HCT116 (cell line): Measurements from ENCODE around the gene CCSAP. TPM values are rescaled to one million over a fixed set of nuclear protein-coding genes. Genes with fewer than 3 reads are reported as not detected.

Experiments
- ATAC-seq: fragments of 200-7000 bp; cut with Tn5 transposase; 2 replicates; pipeline ENCODE4 v1.9.1; 2020; ENCODE audit warnings: mild to moderate bottlenecking, moderate library complexity
- BruUV-seq: library from RNA; stranded (reverse); fragments of 400-500 nt; replicated peaks from 2 replicates; lab custom pipeline; 2021; lab: Mats Ljungman, UMichigan
- CTCF ChIA-PET: fragments of 300-600 bp; sonication (Branson Sonifier 250); formaldehyde crosslinking; loops from one replicate; lab custom pipeline; 2021; ENCODE audit warnings: antibody characterized with exemption; lab: Charles Lee
- POLR2A ChIA-PET: fragments of 300-600, 350-600 bp; sonication (Branson Sonifier 250); formaldehyde crosslinking; loops from one replicate; lab custom pipeline; 2021; ENCODE audit warnings: antibody characterized with exemption; lab: Charles Lee
- RAD21 ChIA-PET, 2 experiments: fragments of 300-600 bp; sonication (Branson Sonifier 250); formaldehyde crosslinking; loops; one replicate each; lab custom pipeline; 2023; ENCODE audit warnings: low total read pairs in 2 of 2; ENCODE audit not compliant: uncharacterized antibody in 2 of 2, unreplicated experiment in 2 of 2, low non-redundant PET in 1 of 2; lab: Charles Lee
- DNase-seq: peaks from one replicate; pipeline ENCODE4 v3.0.0-alpha.2; 2010; ENCODE audit warnings: low read depth, low spot score
- H2AFZ ChIP-seq: fragments of 200-600 bp; shearing (Covaris generic), sonication (generic); 2 replicates; pipeline ENCODE4 v1.6.1; 2017; ENCODE audit warnings: low read depth, mixed run types, mixed read lengths, antibody characterized with exemption, low read length; ENCODE audit not compliant: poor library complexity, severe bottlenecking
- H3K27ac ChIP-seq: 2 replicates; pipeline ENCODE4 v1.5.1; 2012; ENCODE audit warnings: low read depth, low read length
- H3K27me3 ChIP-seq: fragments of 200-600 bp; sonication (generic); 2 replicates; pipeline ENCODE4 v1.6.1; 2016; ENCODE audit warnings: mixed run types, low read length, mixed read lengths; ENCODE audit not compliant: insufficient read depth
- H3K36me3 ChIP-seq, 2 experiments: fragments of 200-500 bp in 1 of 2; fragments of 200-600 bp in 1 of 2; sonication (Bioruptor generic) in 1 of 2; sonication (generic) in 1 of 2; 2 replicates each; pipeline versions ENCODE4 v1.5.1 to v1.6.1; 2014 to 2016; ENCODE audit warnings: low read length in 2 of 2, inconsistent platforms in 1 of 2, mixed read lengths in 1 of 2, mixed run types in 1 of 2; ENCODE audit not compliant: insufficient read depth in 2 of 2, control insufficient read depth in 1 of 2
- H3K4me1 ChIP-seq, 2 experiments: fragments of 200-600 bp in 1 of 2; sonication (generic) in 1 of 2; 2 replicates each; pipeline versions ENCODE4 v1.5.1 to v1.6.1; 2012 to 2017; ENCODE audit warnings: low read length in 2 of 2, inconsistent platforms in 1 of 2, mild to moderate bottlenecking in 1 of 2, mixed read lengths in 1 of 2, mixed run types in 1 of 2, moderate library complexity in 1 of 2; ENCODE audit not compliant: insufficient read depth in 2 of 2, control insufficient read depth in 1 of 2
- H3K4me2 ChIP-seq: fragments of 200-600 bp; sonication (generic); 2 replicates; pipeline ENCODE4 v1.6.1; 2017; ENCODE audit warnings: mixed run types, low read length, mixed read lengths
- H3K4me3 ChIP-seq, 2 experiments: fragments of 200-600 bp in 1 of 2; sonication (generic) in 1 of 2; replicated peaks in 1 of 2; 2 replicates each; pipeline ENCODE4 v1.5.1; 2011 to 2016; ENCODE audit warnings: low read length in 2 of 2, control low read depth in 1 of 2, low read depth in 1 of 2, mild to moderate bottlenecking in 1 of 2, mixed read lengths in 1 of 2, mixed run types in 1 of 2
- H3K79me2 ChIP-seq: fragments of 200-600 bp; sonication (generic); 2 replicates; pipeline ENCODE4 v1.6.1; 2017; ENCODE audit warnings: mild to moderate bottlenecking, mixed run types, low read length, moderate library complexity, mixed read lengths; ENCODE audit not compliant: insufficient read depth
- H3K9ac ChIP-seq: fragments of 200-600 bp; sonication (generic); 2 replicates; pipeline ENCODE4 v1.6.1; 2016; ENCODE audit warnings: low read length, mixed read lengths
- H3K9me2 ChIP-seq: fragments of 200-600 bp; sonication (generic), shearing (Covaris generic); 2 replicates; pipeline ENCODE4 v1.6.1; 2017; ENCODE audit warnings: mixed run types, mild to moderate bottlenecking, moderate library complexity; ENCODE audit not compliant: insufficient read depth
- H3K9me3 ChIP-seq, 2 experiments: fragments of 200-500 bp in 1 of 2; fragments of 200-600 bp in 1 of 2; sonication (Bioruptor generic) in 1 of 2; sonication (generic) in 1 of 2; 2 replicates each; pipeline ENCODE4 v1.6.1; 2014 to 2017; ENCODE audit warnings: low read length in 2 of 2, mixed read lengths in 2 of 2, inconsistent platforms in 1 of 2, low read depth in 1 of 2, mild to moderate bottlenecking in 1 of 2, mixed run types in 1 of 2, moderate library complexity in 1 of 2; ENCODE audit not compliant: control insufficient read depth in 1 of 2, insufficient read depth in 1 of 2
- H4K20me1 ChIP-seq: fragments of 200-600 bp; sonication (generic), shearing (Covaris generic); 2 replicates; pipeline ENCODE4 v1.6.1; 2017; ENCODE audit warnings: mixed run types, mild to moderate bottlenecking, moderate library complexity; ENCODE audit not compliant: insufficient read depth
- CBX3 ChIP-seq: IDR thresholded peaks from 2 replicates; pipeline ENCODE4 v1.6.1; 2012; ENCODE audit warnings: low read depth
- CEBPB ChIP-seq: IDR thresholded peaks from 2 replicates; pipeline ENCODE4 v1.6.1; 2012; ENCODE audit warnings: low read depth
- EGR1 ChIP-seq: IDR thresholded peaks from 2 replicates; pipeline ENCODE4 v1.6.1; 2012; ENCODE audit warnings: low read depth
- ELF1 ChIP-seq: IDR thresholded peaks from 2 replicates; pipeline ENCODE4 v1.6.1; 2012; ENCODE audit warnings: low read depth, borderline replicate concordance
- EZH2 ChIP-seq: fragments of 200-600 bp; sonication (generic); IDR thresholded peaks from 2 replicates; pipeline ENCODE4 v1.6.1; 2017; ENCODE audit warnings: antibody characterized with exemption, mixed run types
- EZH2phosphoT487 ChIP-seq: fragments of 200-600 bp; IDR thresholded peaks from 2 replicates; pipeline ENCODE4 v1.6.1; 2018; ENCODE audit warnings: antibody characterized with exemption, borderline replicate concordance
- POLR2A ChIP-seq: IDR thresholded peaks from 2 replicates; pipeline ENCODE4 v1.7.0; 2011; ENCODE audit warnings: borderline replicate concordance; ENCODE audit not compliant: insufficient read depth, insufficient read length; ENCODE audit errors: extremely low read depth
- POLR2AphosphoS5 ChIP-seq: IDR thresholded peaks from 2 replicates; pipeline ENCODE4 v1.6.1; 2011; ENCODE audit warnings: mild to moderate bottlenecking, low read depth, low read length, moderate library complexity
- RAD21 ChIP-seq: IDR thresholded peaks from 2 replicates; pipeline ENCODE4 v1.6.1; 2012; ENCODE audit warnings: low read depth, mild to moderate bottlenecking
- SRF ChIP-seq: IDR thresholded peaks from 2 replicates; pipeline ENCODE4 v1.6.1; 2012; ENCODE audit warnings: low read depth
- TCF7L2 ChIP-seq: IDR thresholded peaks from 2 replicates; pipeline ENCODE4 v1.7.0; 2011; ENCODE audit warnings: borderline replicate concordance, inconsistent platforms; ENCODE audit not compliant: insufficient read depth, insufficient read length; ENCODE audit errors: extremely low read depth
- ZFX ChIP-seq: fragments of 450-650 bp; IDR thresholded peaks from 2 replicates; pipeline ENCODE4 v1.6.1; 2017
- ZNF274 ChIP-seq: fragments of 200-500 bp; sonication (Bioruptor generic); IDR thresholded peaks from 2 replicates; pipeline ENCODE4 v1.6.1; 2014; ENCODE audit warnings: mild to moderate bottlenecking, low read depth, low read length, inconsistent platforms
- intact Hi-C: fragments of 100-400 bp; cut with micrococcal nuclease; formaldehyde crosslinking; loops from 2 replicates; pipeline ENCODE4 v1.10.0; 2022
- total RNA-seq: library from RNA; stranded (reverse); gene quantifications from one replicate; pipeline ENCODE4 v1.2.1, GENCODE V29; 2021; ENCODE audit not compliant: unreplicated experiment
- TF ChIP-seq, protein P1 (sequence below): IDR thresholded peaks from 2 replicates; pipeline ENCODE4 v1.6.1; 2012; ENCODE audit warnings: low read depth
- TF ChIP-seq, protein P2 (sequence below): IDR thresholded peaks from 2 replicates; pipeline ENCODE4 v1.6.1; 2012
- TF ChIP-seq, protein P3 (sequence below): IDR thresholded peaks from 2 replicates; pipeline ENCODE4 v1.6.1; 2011; ENCODE audit warnings: mild to moderate bottlenecking, low read length, moderate library complexity; ENCODE audit not compliant: insufficient replicate concordance; ENCODE audit errors: extremely low read depth
- TF ChIP-seq, protein P4 (sequence below): IDR thresholded peaks from 2 replicates; pipeline ENCODE4 v1.6.1; 2012
- TF ChIP-seq, protein P5 (sequence below), 3 experiments: fragments of 200-600 bp in 1 of 3; sonication (generic) in 1 of 3; IDR thresholded peaks in 2 of 3; conservative IDR thresholded peaks in 1 of 3; 2 replicates each; pipeline ENCODE4 v1.5.1; 2012 to 2017; ENCODE audit warnings: low read depth in 2 of 3, low read length in 2 of 3, antibody characterized with exemption in 1 of 3, borderline replicate concordance in 1 of 3, control low read depth in 1 of 3, mild to moderate bottlenecking in 1 of 3, mixed read lengths in 1 of 3, mixed run types in 1 of 3, moderate library complexity in 1 of 3; ENCODE audit not compliant: insufficient read depth in 1 of 3

The CCSAP gene
- total RNA-seq, 1 experiment from 2014 or later = 10.9 TPM

DNA sequence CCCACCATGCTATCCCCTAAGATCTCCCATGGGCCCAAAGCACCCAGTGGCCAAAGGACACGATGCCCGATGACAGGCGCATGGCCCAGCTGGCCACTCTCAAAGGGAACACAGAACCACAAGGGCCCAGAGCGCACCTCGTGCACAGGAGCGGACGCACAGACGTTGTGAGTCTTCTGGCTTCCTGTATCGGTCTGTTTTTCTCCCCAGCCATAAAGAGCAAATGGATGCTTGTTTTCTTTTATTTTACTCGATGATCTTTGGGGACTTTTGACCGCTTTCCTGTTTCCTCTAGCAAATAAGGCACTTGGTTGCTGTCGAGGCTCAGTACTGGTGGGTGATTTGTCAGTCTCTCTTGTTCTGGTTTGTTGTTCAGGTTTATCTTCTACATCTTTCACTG lies 16.2 kb downstream of the CCSAP start:
- H3K79me2 ChIP-seq = no peaks in the 10 kb centered on the region
- H3K27ac ChIP-seq = no peak overlapping the region
- H3K4me3 ChIP-seq = no peak overlapping the region
- ChIA-PET CTCF (no interaction called here), POLR2A (no interaction called here), RAD21 (no interaction called here)
- TF ChIP-seq EZH2 (no peak), CEBPB (no peak), SRF (no peak), POLR2AphosphoS5 (no peak), EGR1 (no peak), EZH2phosphoT487 (no peak), ZNF274 (no peak), POLR2A (no peak), ELF1 (no peak), TCF7L2 (no peak), ZFX (no peak), CBX3 (no peak), RAD21 (no peak)
- TF ChIP-seq, protein P1, sequence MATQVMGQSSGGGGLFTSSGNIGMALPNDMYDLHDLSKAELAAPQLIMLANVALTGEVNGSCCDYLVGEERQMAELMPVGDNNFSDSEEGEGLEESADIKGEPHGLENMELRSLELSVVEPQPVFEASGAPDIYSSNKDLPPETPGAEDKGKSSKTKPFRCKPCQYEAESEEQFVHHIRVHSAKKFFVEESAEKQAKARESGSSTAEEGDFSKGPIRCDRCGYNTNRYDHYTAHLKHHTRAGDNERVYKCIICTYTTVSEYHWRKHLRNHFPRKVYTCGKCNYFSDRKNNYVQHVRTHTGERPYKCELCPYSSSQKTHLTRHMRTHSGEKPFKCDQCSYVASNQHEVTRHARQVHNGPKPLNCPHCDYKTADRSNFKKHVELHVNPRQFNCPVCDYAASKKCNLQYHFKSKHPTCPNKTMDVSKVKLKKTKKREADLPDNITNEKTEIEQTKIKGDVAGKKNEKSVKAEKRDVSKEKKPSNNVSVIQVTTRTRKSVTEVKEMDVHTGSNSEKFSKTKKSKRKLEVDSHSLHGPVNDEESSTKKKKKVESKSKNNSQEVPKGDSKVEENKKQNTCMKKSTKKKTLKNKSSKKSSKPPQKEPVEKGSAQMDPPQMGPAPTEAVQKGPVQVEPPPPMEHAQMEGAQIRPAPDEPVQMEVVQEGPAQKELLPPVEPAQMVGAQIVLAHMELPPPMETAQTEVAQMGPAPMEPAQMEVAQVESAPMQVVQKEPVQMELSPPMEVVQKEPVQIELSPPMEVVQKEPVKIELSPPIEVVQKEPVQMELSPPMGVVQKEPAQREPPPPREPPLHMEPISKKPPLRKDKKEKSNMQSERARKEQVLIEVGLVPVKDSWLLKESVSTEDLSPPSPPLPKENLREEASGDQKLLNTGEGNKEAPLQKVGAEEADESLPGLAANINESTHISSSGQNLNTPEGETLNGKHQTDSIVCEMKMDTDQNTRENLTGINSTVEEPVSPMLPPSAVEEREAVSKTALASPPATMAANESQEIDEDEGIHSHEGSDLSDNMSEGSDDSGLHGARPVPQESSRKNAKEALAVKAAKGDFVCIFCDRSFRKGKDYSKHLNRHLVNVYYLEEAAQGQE = no peak
- TF ChIP-seq, protein P2, sequence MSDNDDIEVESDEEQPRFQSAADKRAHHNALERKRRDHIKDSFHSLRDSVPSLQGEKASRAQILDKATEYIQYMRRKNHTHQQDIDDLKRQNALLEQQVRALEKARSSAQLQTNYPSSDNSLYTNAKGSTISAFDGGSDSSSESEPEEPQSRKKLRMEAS = no peak
- TF ChIP-seq, protein P3, sequence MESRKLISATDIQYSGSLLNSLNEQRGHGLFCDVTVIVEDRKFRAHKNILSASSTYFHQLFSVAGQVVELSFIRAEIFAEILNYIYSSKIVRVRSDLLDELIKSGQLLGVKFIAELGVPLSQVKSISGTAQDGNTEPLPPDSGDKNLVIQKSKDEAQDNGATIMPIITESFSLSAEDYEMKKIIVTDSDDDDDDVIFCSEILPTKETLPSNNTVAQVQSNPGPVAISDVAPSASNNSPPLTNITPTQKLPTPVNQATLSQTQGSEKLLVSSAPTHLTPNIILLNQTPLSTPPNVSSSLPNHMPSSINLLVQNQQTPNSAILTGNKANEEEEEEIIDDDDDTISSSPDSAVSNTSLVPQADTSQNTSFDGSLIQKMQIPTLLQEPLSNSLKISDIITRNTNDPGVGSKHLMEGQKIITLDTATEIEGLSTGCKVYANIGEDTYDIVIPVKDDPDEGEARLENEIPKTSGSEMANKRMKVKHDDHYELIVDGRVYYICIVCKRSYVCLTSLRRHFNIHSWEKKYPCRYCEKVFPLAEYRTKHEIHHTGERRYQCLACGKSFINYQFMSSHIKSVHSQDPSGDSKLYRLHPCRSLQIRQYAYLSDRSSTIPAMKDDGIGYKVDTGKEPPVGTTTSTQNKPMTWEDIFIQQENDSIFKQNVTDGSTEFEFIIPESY = no peak
- TF ChIP-seq, protein P4, sequence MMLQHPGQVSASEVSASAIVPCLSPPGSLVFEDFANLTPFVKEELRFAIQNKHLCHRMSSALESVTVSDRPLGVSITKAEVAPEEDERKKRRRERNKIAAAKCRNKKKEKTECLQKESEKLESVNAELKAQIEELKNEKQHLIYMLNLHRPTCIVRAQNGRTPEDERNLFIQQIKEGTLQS = no peak
- TF ChIP-seq, protein P5, sequence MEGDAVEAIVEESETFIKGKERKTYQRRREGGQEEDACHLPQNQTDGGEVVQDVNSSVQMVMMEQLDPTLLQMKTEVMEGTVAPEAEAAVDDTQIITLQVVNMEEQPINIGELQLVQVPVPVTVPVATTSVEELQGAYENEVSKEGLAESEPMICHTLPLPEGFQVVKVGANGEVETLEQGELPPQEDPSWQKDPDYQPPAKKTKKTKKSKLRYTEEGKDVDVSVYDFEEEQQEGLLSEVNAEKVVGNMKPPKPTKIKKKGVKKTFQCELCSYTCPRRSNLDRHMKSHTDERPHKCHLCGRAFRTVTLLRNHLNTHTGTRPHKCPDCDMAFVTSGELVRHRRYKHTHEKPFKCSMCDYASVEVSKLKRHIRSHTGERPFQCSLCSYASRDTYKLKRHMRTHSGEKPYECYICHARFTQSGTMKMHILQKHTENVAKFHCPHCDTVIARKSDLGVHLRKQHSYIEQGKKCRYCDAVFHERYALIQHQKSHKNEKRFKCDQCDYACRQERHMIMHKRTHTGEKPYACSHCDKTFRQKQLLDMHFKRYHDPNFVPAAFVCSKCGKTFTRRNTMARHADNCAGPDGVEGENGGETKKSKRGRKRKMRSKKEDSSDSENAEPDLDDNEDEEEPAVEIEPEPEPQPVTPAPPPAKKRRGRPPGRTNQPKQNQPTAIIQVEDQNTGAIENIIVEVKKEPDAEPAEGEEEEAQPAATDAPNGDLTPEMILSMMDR (IDR thresholded peaks at IDR 0.05 in 2 of 3, conservative IDR thresholded peaks at IDR 0.05 in 1 of 3; ENCODE audit: borderline replicate concordance in 1 of 3, insufficient read depth in 1 of 3, low read depth in 2 of 3, low read length in 2 of 3) = no peak
- no TSS peak for BruUV-seq
- H3K9me2 ChIP-seq = no peaks in the 10 kb centered on the region
- intact Hi-C loops = no loop called here
- no peaks in the 10 kb centered on the region for H3K4me1 ChIP-seq
- no peaks in the 10 kb centered on the region for H3K27me3 ChIP-seq
- H3K4me2 ChIP-seq = no peak overlapping the region
- H3K9me3 ChIP-seq = no peaks in the 10 kb centered on the region
- no peak overlapping the region for H2AFZ ChIP-seq
- H4K20me1 ChIP-seq = no peaks in the 10 kb centered on the region
- DNase-seq = no peak
- no peak for ATAC-seq
- no peak overlapping the region for H3K9ac ChIP-seq
- peaks cover 7 to 17% of the 10 kb centered on the region in 2 experiments; a peak in 2 of 4 replicates for H3K36me3 ChIP-seq
